Caco-2 (cell line): ENCODE measurements around the gene TNFAIP8L2. TPM values are rescaled to one million over a fixed set of nuclear protein-coding genes. Genes with fewer than 3 reads are reported as not detected.
"Not testable (repeated sequence)": the region's sequence is repeated elsewhere in the genome, so short reads cannot be mapped to it uniquely, and the experiment has no call there.

Source experiments
- BruUV-seq: library from RNA; stranded (reverse); fragments of 400-500 nt; replicated peaks from 2 replicates; lab custom pipeline; 2021; lab: Mats Ljungman, UMichigan
- CTCF ChIA-PET: fragments of 300-600 bp; sonication (Branson Sonifier 250); formaldehyde crosslinking; loops from one replicate; lab custom pipeline; 2022; ENCODE audit warnings: antibody characterized with exemption; lab: Charles Lee
- POLR2A ChIA-PET: fragments of 300-600 bp; sonication (Branson Sonifier 250); formaldehyde crosslinking; loops from one replicate; lab custom pipeline; 2022; ENCODE audit warnings: antibody characterized with exemption; lab: Charles Lee
- DNase-seq, 2 experiments: peaks; one replicate each; pipeline versions ENCODE4 v3.0.0 to v3.0.0-alpha.2; 2020 to 2022
- H3K27me3 ChIP-seq: replicated peaks from 2 replicates; pipeline ENCODE4 v1.6.0; 2011; ENCODE audit warnings: low read length; ENCODE audit not compliant: control insufficient read depth, insufficient read depth
- H3K36me3 ChIP-seq: 2 replicates; pipeline ENCODE4 v1.5.1; 2011; ENCODE audit warnings: low read length; ENCODE audit not compliant: control insufficient read depth, insufficient read depth
- H3K4me1 ChIP-seq: fragments of 250-450 bp; sonication (Bioruptor Pico); 2 replicates; pipeline ENCODE4 v1.5.1; 2020; ENCODE audit warnings: mild to moderate bottlenecking
- H3K4me3 ChIP-seq: 2 replicates; pipeline ENCODE4 v1.5.1; 2011; ENCODE audit warnings: low read depth, mild to moderate bottlenecking, control low read depth, low read length
- H3K9me3 ChIP-seq: fragments of 250-450 bp; sonication (Bioruptor Pico); 2 replicates; pipeline ENCODE4 v1.5.1; 2020; ENCODE audit warnings: mild to moderate bottlenecking, moderate library complexity
- H3K27ac Mint-ChIP-seq: one replicate; pipeline ENCODE4 v1.8.0; 2022; ENCODE audit warnings: mixed read lengths; ENCODE audit not compliant: unreplicated experiment
- H3K27me3 Mint-ChIP-seq: one replicate; pipeline ENCODE4 v1.8.0; 2022; ENCODE audit warnings: mixed read lengths; ENCODE audit not compliant: insufficient read depth, unreplicated experiment
- H3K36me3 Mint-ChIP-seq: one replicate; pipeline ENCODE4 v1.8.0; 2022; ENCODE audit warnings: mild to moderate bottlenecking, mixed read lengths; ENCODE audit not compliant: insufficient read depth, unreplicated experiment
- H3K4me1 Mint-ChIP-seq: one replicate; pipeline ENCODE4 v1.8.0; 2022; ENCODE audit warnings: low read depth, mixed read lengths; ENCODE audit not compliant: unreplicated experiment
- H3K4me3 Mint-ChIP-seq: one replicate; pipeline ENCODE4 v1.8.0; 2022; ENCODE audit warnings: mild to moderate bottlenecking, moderate library complexity, mixed read lengths; ENCODE audit not compliant: unreplicated experiment
- H3K9me3 Mint-ChIP-seq: one replicate; pipeline ENCODE4 v1.8.0; 2022; ENCODE audit warnings: mixed read lengths; ENCODE audit not compliant: unreplicated experiment
- intact Hi-C: fragments of 100-400 bp; cut with micrococcal nuclease; formaldehyde crosslinking; loops from one replicate; pipeline ENCODE4 v1.10.0; 2022; ENCODE audit not compliant: unreplicated experiment
- total RNA-seq: library from RNA; stranded (reverse); gene quantifications from 2 replicates; pipeline ENCODE4 v1.2.3, GENCODE V29; 2022
- TF ChIP-seq, protein P1 (sequence below), 2 experiments: fragments of 200-600 bp in 1 of 2; IDR thresholded peaks; 1 replicate in 1 of 2; 2 replicates in 1 of 2; pipeline versions ENCODE4 v1.5.1 to v1.8.0; 2011 to 2022; ENCODE audit warnings: antibody characterized with exemption in 1 of 2, control low read depth in 1 of 2, inconsistent platforms in 1 of 2, low read depth in 1 of 2, low read length in 1 of 2, mild to moderate bottlenecking in 1 of 2, moderate library complexity in 1 of 2; ENCODE audit not compliant: insufficient read depth in 1 of 2, severe bottlenecking in 1 of 2, unreplicated experiment in 1 of 2

TNFAIP8L2 gene
- total RNA-seq, 1 experiment from 2014 or later: not detected

DNA sequence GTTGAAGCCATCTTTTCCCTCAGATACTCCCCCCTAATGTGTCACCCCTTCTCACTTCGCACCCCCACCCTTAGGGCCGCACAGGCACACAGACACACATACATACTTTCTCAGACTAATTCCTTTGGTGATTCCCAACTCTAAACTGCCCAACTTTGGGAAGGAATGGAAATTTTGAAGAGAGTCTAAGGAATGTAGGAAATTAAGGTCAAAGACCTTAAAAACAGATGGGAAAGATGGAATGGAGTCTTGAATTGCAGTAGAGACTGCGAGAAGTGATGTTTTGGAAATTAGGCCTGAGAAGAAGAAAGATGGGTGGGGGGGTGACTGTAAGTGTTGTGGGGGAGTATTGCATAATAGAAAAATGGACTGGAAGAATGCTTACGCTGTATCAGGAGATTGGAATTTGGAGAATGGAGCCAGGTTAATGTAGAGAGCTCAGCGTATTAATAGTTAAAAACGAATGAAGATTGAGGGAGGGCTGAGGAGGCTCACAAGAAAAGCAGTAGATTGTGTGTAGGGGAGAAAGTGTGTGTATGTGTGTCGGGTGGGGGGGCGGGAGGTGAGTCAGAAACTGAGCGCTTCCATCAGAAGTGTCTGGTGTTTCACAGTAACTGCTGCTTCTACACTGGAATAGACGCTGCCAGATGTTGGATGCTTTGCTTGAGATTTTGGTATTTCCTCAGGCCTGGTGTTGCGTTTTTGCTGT lies 43.6 kb downstream of the TNFAIP8L2 start:
- peak in 1 of 2 experiments; percentile 23 for DNase-seq
- Mint-ChIP-seq H3K27me3 (no peaks in the 10 kb centered on the region), H3K4me3 (peak overlapping the region; percentile 89), H3K36me3 (peaks cover 74% of the 10 kb centered on the region), H3K9me3 (no peaks in the 10 kb centered on the region), H3K27ac (peak overlapping the region; percentile 92), H3K4me1 (peaks cover 13% of the 10 kb centered on the region)
- Histone ChIP-seq H3K4me1 (peaks cover 4% of the 10 kb centered on the region; the same call in 1 of the 2 replicates), H3K9me3 (no peaks in the 10 kb centered on the region), H3K4me3 (peak overlapping the region; percentile 60), H3K36me3 (no peaks in the 10 kb centered on the region; the same call in none of the 2 replicates), H3K27me3 (no peaks in the 10 kb centered on the region)
- intact Hi-C loops: loop anchor here (5.0 kb wide), 3 partner anchors 312 to 792 kb away; partner anchors contain the start of genes CGN, S100A10 and SNX27
- no TSS peak for BruUV-seq
- TF ChIP-seq, protein P1, sequence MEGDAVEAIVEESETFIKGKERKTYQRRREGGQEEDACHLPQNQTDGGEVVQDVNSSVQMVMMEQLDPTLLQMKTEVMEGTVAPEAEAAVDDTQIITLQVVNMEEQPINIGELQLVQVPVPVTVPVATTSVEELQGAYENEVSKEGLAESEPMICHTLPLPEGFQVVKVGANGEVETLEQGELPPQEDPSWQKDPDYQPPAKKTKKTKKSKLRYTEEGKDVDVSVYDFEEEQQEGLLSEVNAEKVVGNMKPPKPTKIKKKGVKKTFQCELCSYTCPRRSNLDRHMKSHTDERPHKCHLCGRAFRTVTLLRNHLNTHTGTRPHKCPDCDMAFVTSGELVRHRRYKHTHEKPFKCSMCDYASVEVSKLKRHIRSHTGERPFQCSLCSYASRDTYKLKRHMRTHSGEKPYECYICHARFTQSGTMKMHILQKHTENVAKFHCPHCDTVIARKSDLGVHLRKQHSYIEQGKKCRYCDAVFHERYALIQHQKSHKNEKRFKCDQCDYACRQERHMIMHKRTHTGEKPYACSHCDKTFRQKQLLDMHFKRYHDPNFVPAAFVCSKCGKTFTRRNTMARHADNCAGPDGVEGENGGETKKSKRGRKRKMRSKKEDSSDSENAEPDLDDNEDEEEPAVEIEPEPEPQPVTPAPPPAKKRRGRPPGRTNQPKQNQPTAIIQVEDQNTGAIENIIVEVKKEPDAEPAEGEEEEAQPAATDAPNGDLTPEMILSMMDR (IDR thresholded peaks at IDR 0.05; ENCODE audit: insufficient read depth in 1 of 2, low read depth in 1 of 2, low read length in 1 of 2, severe bottlenecking in 1 of 2, unreplicated experiment in 1 of 2): no peak
- POLR2A ChIA-PET: interaction anchor here (0.6 to 1.0 kb wide), 2 partner anchors 10 to 913 kb away, joined by 5 to 7 read pairs; partner anchors contain the start of gene VPS72
- CTCF ChIA-PET: interaction anchor here (0.5 to 1.6 kb wide), 3 partner anchors 15 to 52 kb away, joined by 3 to 6 read pairs (median 4); no protein-coding TSS in a partner anchor

DNA sequence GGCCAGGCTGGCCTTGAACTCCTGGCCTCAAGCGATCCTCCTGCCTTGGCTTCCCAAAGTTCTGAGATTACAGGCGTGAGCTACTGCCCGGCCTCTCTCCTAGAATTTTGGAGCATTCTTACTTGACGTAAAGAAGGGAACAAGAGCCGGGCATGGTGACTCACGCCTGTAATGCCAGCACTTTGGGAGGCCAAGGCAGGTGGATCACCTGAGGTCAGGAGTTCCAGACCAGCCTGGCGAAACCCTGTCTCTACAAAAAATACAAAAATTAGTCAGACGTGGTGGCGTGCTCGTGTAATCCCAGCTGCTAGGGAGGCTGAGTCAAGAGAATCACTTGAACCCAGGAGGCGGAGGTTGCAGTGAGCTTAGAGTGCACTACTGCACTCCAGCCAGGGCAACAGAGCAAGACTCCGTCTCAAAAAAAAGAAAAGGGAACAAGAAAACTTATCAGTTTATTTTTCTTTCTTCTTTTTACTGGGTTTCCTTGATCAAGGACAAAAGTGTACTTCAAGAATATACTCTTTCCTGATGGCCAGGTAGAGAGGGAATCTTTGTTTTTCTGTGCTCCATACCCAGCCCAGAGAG lies 49.0 kb downstream of the TNFAIP8L2 start:
- peaks cover 80% of the 10 kb centered on the region for H3K36me3 Mint-ChIP-seq
- H3K4me3 Mint-ChIP-seq, H3K27me3 Mint-ChIP-seq, H3K9me3 ChIP-seq, POLR2A ChIA-PET, H3K4me1 Mint-ChIP-seq, BruUV-seq, intact Hi-C loops, H3K9me3 Mint-ChIP-seq, H3K4me3 ChIP-seq, H3K27me3 ChIP-seq, H3K36me3 ChIP-seq, H3K4me1 ChIP-seq, H3K27ac Mint-ChIP-seq, DNase-seq: not testable (repeated sequence)
- CTCF ChIA-PET: interaction anchor here (0.7 kb wide), 1 partner anchor 46 kb away, joined by 3 read pairs; no protein-coding TSS in a partner anchor

Other genes with a start within 250 kb of the TNFAIP8L2 start
- gene SETDB1, start 230.3 kb upstream of the TNFAIP8L2 start, total RNA-seq: 45.0 and 46.7 TPM in 2 replicates
- gene CERS2, start 181.8 kb upstream of the TNFAIP8L2 start, total RNA-seq: 360 and 379 TPM in 2 replicates
- gene ANXA9, start 174.4 kb upstream of the TNFAIP8L2 start, total RNA-seq: 30.0 and 42.5 TPM in 2 replicates
- gene MINDY1, start 149.7 kb upstream of the TNFAIP8L2 start, total RNA-seq: 15.6 and 16.9 TPM in 2 replicates
- gene PRUNE1, start 148.2 kb upstream of the TNFAIP8L2 start, total RNA-seq: 24.2 and 24.3 TPM in 2 replicates
- 1.9 and 2.3 TPM in 2 replicates for gene BNIPL, start 120.1 kb upstream of the TNFAIP8L2 start, total RNA-seq
- gene C1orf56, start 108.9 kb upstream of the TNFAIP8L2 start, total RNA-seq: 4.8 and 6.7 TPM in 2 replicates
- 58.7 and 59.4 TPM in 2 replicates for gene CDC42SE1, start 97.0 kb upstream of the TNFAIP8L2 start, total RNA-seq
- gene MLLT11, start 96.3 kb upstream of the TNFAIP8L2 start, total RNA-seq: 0.95 and 1.2 TPM in 2 replicates
- gene GABPB2, start 85.9 kb upstream of the TNFAIP8L2 start, total RNA-seq: 2.0 and 2.6 TPM in 2 replicates
- 2.8 and 3.7 TPM in 2 replicates for gene SEMA6C, start 10.0 kb upstream of the TNFAIP8L2 start, total RNA-seq
- 4.0 and 5.0 TPM in 2 replicates for gene LYSMD1, start 9.3 kb downstream of the TNFAIP8L2 start, total RNA-seq
- 52.1 and 53.6 TPM in 2 replicates for gene SCNM1, start 9.5 kb downstream of the TNFAIP8L2 start, total RNA-seq
- 0.84 and 1.3 TPM in 2 replicates for gene TMOD4, start 19.3 kb downstream of the TNFAIP8L2 start, total RNA-seq
- gene VPS72, start 33.5 kb downstream of the TNFAIP8L2 start, total RNA-seq: 80.1 and 86.0 TPM in 2 replicates
- 88.6 and 95.1 TPM in 2 replicates for gene PIP5K1A, start 41.9 kb downstream of the TNFAIP8L2 start, total RNA-seq
- gene PSMD4, start 98.1 kb downstream of the TNFAIP8L2 start, total RNA-seq: 250 and 253 TPM in 2 replicates
- 23.9 and 30.2 TPM in 2 replicates for gene ZNF687, start 125.7 kb downstream of the TNFAIP8L2 start, total RNA-seq
- 49.7 and 52.7 TPM in 2 replicates for gene PI4KB, start 170.8 kb downstream of the TNFAIP8L2 start, total RNA-seq
- 23.3 and 25.0 TPM in 2 replicates for gene RFX5, start 190.6 kb downstream of the TNFAIP8L2 start, total RNA-seq
- gene SELENBP1, start 216.1 kb downstream of the TNFAIP8L2 start, total RNA-seq: 18.5 and 18.7 TPM in 2 replicates
- gene PSMB4, start 242.9 kb downstream of the TNFAIP8L2 start, total RNA-seq: 330 and 362 TPM in 2 replicates